NCI-H345 (cell line): ENCODE measurements around the gene FEM1C.
"Not testable (repeated sequence)": the region's sequence is repeated elsewhere in the genome, so short reads cannot be mapped to it uniquely, and the experiment has no call there.

Source experiments
- DNase-seq: peaks from one replicate; lab custom pipeline; 2025; lab: John Stamatoyannopoulos, UW

The FEM1C gene

GRCh38 chr5:115520191-115520590 is 24.4 kb downstream of the FEM1C start:
- no peak for DNase-seq

- no peak for DNase-seq
Measured at GRCh38 chr5:115516372-115516771, 28.2 kb downstream of the FEM1C start.

GRCh38 chr5:115514220-115514619 is 30.4 kb downstream of the FEM1C start:
- no peak for DNase-seq

- no peak for DNase-seq
Measured at GRCh38 chr5:115511632-115512031, 32.9 kb downstream of the FEM1C start.

GRCh38 chr5:115510145-115510645 is 34.4 kb downstream of the FEM1C start:
- no peak for DNase-seq

GRCh38 chr5:115509547-115509946 is 35.0 kb downstream of the FEM1C start:
- no peak for DNase-seq

- DNase-seq: no peak
Measured at GRCh38 chr5:115507681-115508080, 36.9 kb downstream of the FEM1C start.

GRCh38 chr5:115503420-115503819 is 41.2 kb downstream of the FEM1C start:
- DNase-seq: no peak

GRCh38 chr5:115501464-115502210 is 42.9 kb downstream of the FEM1C start:
- DNase-seq: no peak

- DNase-seq: no peak
Measured at GRCh38 chr5:115500225-115500624, 44.4 kb downstream of the FEM1C start.

GRCh38 chr5:115496936-115497576 is 47.5 kb downstream of the FEM1C start:
- no peak for DNase-seq

GRCh38 chr5:115494570-115495289 is 49.8 kb downstream of the FEM1C start:
- no peak for DNase-seq

- DNase-seq: no peak
Measured at GRCh38 chr5:115490596-115490995, 54.0 kb downstream of the FEM1C start.

GRCh38 chr5:115489733-115490132 is 54.8 kb downstream of the FEM1C start:
- DNase-seq: no peak

GRCh38 chr5:115487756-115488155 is 56.8 kb downstream of the FEM1C start:
- no peak for DNase-seq

GRCh38 chr5:115487168-115487567 is 57.4 kb downstream of the FEM1C start:
- no peak for DNase-seq

- no peak for DNase-seq
Measured at GRCh38 chr5:115486728-115487127, 57.8 kb downstream of the FEM1C start.

GRCh38 chr5:115484368-115484767 is 60.2 kb downstream of the FEM1C start:
- no peak for DNase-seq

- no peak for DNase-seq
Measured at GRCh38 chr5:115480900-115481299, 63.7 kb downstream of the FEM1C start.

GRCh38 chr5:115480271-115480670 is 64.3 kb downstream of the FEM1C start:
- DNase-seq: no peak

- not testable (repeated sequence) for DNase-seq
Measured at GRCh38 chr5:115479166-115479873, 65.3 kb downstream of the FEM1C start.

GRCh38 chr5:115478281-115478680 is 66.3 kb downstream of the FEM1C start:
- no peak for DNase-seq
